Transverse colon (tissue), 4 donors: ENCODE measurements around the gene C15orf40. TPM values are rescaled to one million over a fixed set of nuclear protein-coding genes. Genes with fewer than 3 reads are reported as not detected.

ENCODE experiments used
- DNase-seq: peaks from one replicate; pipeline ENCODE4 v3.0.0-alpha.2; 2019
- H3K27ac ChIP-seq, 4 donors: fragments of 200-600 bp; sonication (generic); 2 replicates each; pipeline ENCODE4 v1.5.1; 2016 to 2018; ENCODE audit warnings: inconsistent platforms in 4 of 4
- H3K27me3 ChIP-seq: fragments of 200-600 bp; sonication (generic); 2 replicates; pipeline ENCODE4 v1.5.1; 2017; ENCODE audit warnings: inconsistent platforms
- H3K36me3 ChIP-seq, 4 donors: fragments of 200-600 bp; sonication (generic); 2 replicates each; pipeline ENCODE4 v1.5.1; 2017 to 2019; ENCODE audit warnings: inconsistent platforms in 4 of 4
- H3K4me1 ChIP-seq, 4 donors: fragments of 200-600 bp; sonication (generic); 2 replicates each; pipeline ENCODE4 v1.5.1; 2017 to 2020; ENCODE audit warnings: inconsistent platforms in 4 of 4
- H3K4me3 ChIP-seq, 4 donors: fragments of 200-600 bp; sonication (generic); 1 replicate in 1 of 4; 2 replicates in 3 of 4; pipeline versions ENCODE4 v1.5.1 to v1.6.1; 2017 to 2019; ENCODE audit warnings: inconsistent platforms in 4 of 4
- H3K9me3 ChIP-seq, 2 donors: fragments of 200-600 bp; sonication (generic); 2 replicates each; pipeline ENCODE4 v1.5.1; 2017 to 2019; ENCODE audit warnings: inconsistent platforms in 2 of 2
- CTCF ChIP-seq, 5 experiments: fragments of 200-600 bp in 3 of 5; fragments of 450-650 bp in 2 of 5; sonication (generic) in 3 of 5; IDR thresholded peaks; 1 replicate in 2 of 5; 2 replicates in 3 of 5; pipeline ENCODE4 v1.5.1; 2016 to 2017; ENCODE audit warnings: antibody characterized with exemption in 5 of 5, inconsistent platforms in 3 of 5, mild to moderate bottlenecking in 2 of 5, moderate library complexity in 1 of 5
- EP300 ChIP-seq: sonication (generic); formaldehyde crosslinking; IDR thresholded peaks from one replicate; pipeline ENCODE4 v1.6.1; 2017; ENCODE audit warnings: antibody characterized with exemption, low read depth
- POLR2A ChIP-seq: fragments of 450-650 bp; IDR thresholded peaks from one replicate; pipeline ENCODE4 v1.6.1; 2016; ENCODE audit warnings: antibody characterized with exemption, mild to moderate bottlenecking, moderate library complexity
- POLR2AphosphoS5 ChIP-seq, 3 donors: sonication (generic); formaldehyde crosslinking; IDR thresholded peaks; one replicate each; pipeline ENCODE4 v1.6.1; 2016; ENCODE audit warnings: antibody characterized with exemption in 3 of 3
- WGBS, 2 donors: methylation state at CpG; one replicate each; pipeline ENCODE4 v1.1.5; 2018; ENCODE audit warnings: low coverage in 1 of 2; 5-methylcytosine and 5-hydroxymethylcytosine counted together
- in situ Hi-C, 4 donors: fragments of 200-750 bp; cut with MboI; loops; one replicate each; pipeline versions ENCODE4 v1.15.0 to v1.15.1; 2017; ENCODE audit warnings: low sequenced_read_pairs in 3 of 4, low pct_ligation_motif_present in 1 of 4, low pct_unique_long_range_greater_than_20kb in 1 of 4
- intact Hi-C: fragments of 100-400 bp; cut with DNase I; formaldehyde crosslinking; loops from one replicate; pipeline ENCODE4 v1.15.1; 2023; ENCODE audit warnings: low total_unique reads
- total RNA-seq, 4 donors: library from RNA; depleted of rRNA; stranded (reverse); fragments of >200 nt; gene quantifications; one replicate each; pipeline ENCODE4 v1.1.0, GENCODE V29; 2016

Gene C15orf40
- total RNA-seq, 4 donors from 2014 or later: 10.6 to 42.8 (median 18.9) TPM

DNA sequence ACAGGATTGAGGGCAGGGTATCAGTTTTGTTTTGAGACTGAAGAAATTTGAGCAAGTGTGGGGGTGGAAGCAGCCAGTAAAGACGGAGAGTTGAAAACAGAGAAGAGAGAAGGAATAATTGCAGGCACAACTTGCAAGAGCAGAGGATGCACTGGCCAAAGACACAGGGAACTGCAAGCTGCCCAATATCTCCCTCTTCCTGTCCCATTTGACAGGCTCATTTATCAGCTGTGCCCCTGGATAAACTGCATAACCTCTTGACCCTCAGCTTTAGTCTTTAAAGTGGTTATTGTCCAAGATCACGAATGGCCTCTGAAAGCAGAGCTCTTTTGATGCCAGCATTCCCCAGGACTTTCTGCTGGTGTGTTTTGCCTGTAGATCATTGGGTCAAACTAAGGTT, 30.5 kb downstream of the C15orf40 start:
- DNase-seq: no peak
- in situ Hi-C loops (no loop called here), intact Hi-C loops (no loop called here)
- peaks cover 0 to 7% (median 6%) of the 10 kb centered on the region in 4 donors for H3K4me1 ChIP-seq
- H3K9me3 ChIP-seq: no peaks in the 10 kb centered on the region
- WGBS, 2 donors: 38 to 77% methylated on average over 1 to 2 of the region's 2 CpGs
- H3K36me3 ChIP-seq: no peaks in the 10 kb centered on the region
- no peaks in the 10 kb centered on the region for H3K27me3 ChIP-seq
- no peak overlapping the region for H3K4me3 ChIP-seq
- TF ChIP-seq POLR2A (no peak), POLR2AphosphoS5 (IDR thresholded peaks at IDR 0.05) (no peak), EP300 (no peak), CTCF (IDR thresholded peaks at IDR 0.05) (no peak)
- H3K27ac ChIP-seq: no peak overlapping the region

- Histone ChIP-seq H3K27me3 (no peaks in the 10 kb centered on the region), H3K4me1 (no peaks in the 10 kb centered on the region), H3K4me3 (no peak overlapping the region), H3K36me3 (no peaks in the 10 kb centered on the region), H3K9me3 (no peaks in the 10 kb centered on the region), H3K27ac (no peak overlapping the region)
- DNase-seq: no peak
- WGBS, 2 donors: 94 to 100% methylated on average over 1 of the region's 1 CpG
- in situ Hi-C loops: no loop called here
- intact Hi-C loops: no loop called here
- TF ChIP-seq CTCF (IDR thresholded peaks at IDR 0.05): no peak
- TF ChIP-seq POLR2A: no peak
- no peak for TF ChIP-seq POLR2AphosphoS5 (IDR thresholded peaks at IDR 0.05)
- TF ChIP-seq EP300: no peak
Observed at GRCh38 chr15:82979726-82980125, 31.7 kb downstream of the C15orf40 start.

GRCh38 chr15:82978438-82978837, 33.0 kb downstream of the C15orf40 start:
- no peaks in the 10 kb centered on the region for H3K9me3 ChIP-seq
- DNase-seq: no peak
- in situ Hi-C loops (no loop called here), intact Hi-C loops (no loop called here)
- H3K27ac ChIP-seq: no peak overlapping the region
- TF ChIP-seq POLR2A: no peak
- TF ChIP-seq POLR2AphosphoS5 (IDR thresholded peaks at IDR 0.05): no peak
- TF ChIP-seq CTCF (IDR thresholded peaks at IDR 0.05): no peak
- TF ChIP-seq EP300: no peak
- no peak overlapping the region for H3K4me3 ChIP-seq
- no peaks in the 10 kb centered on the region for H3K27me3 ChIP-seq
- no peaks in the 10 kb centered on the region for H3K4me1 ChIP-seq
- H3K36me3 ChIP-seq: no peaks in the 10 kb centered on the region
- 83 to 86% methylated on average over 1 to 5 of the region's 5 CpGs for WGBS, 2 donors

GRCh38 chr15:82977076-82977475, 34.4 kb downstream of the C15orf40 start:
- no peaks in the 10 kb centered on the region for H3K36me3 ChIP-seq
- intact Hi-C loops: no loop called here
- H3K9me3 ChIP-seq: no peaks in the 10 kb centered on the region
- H3K27me3 ChIP-seq: no peaks in the 10 kb centered on the region
- WGBS, 2 donors: 94 to 100% methylated on average over 1 of the region's 1 CpG
- in situ Hi-C loops: no loop called here
- H3K27ac ChIP-seq: no peak overlapping the region
- TF ChIP-seq POLR2A: no peak
- TF ChIP-seq EP300: no peak
- TF ChIP-seq POLR2AphosphoS5 (IDR thresholded peaks at IDR 0.05): no peak
- TF ChIP-seq CTCF (IDR thresholded peaks at IDR 0.05): no peak
- no peak overlapping the region for H3K4me3 ChIP-seq
- DNase-seq: no peak
- no peaks in the 10 kb centered on the region for H3K4me1 ChIP-seq
